Stimulated activated CD8-positive, alpha-beta memory T cell treated with anti-CD3 and anti-CD28 coated beads, Interleukin-4, amount 100 ng/mL, for 4 hours (primary cell): ENCODE measurements around the gene EXTL1.
"Not testable (repeated sequence)": the region's sequence is repeated elsewhere in the genome, so short reads cannot be mapped to it uniquely, and the experiment has no call there.

Experiments
- DNase-seq, 2 donors: peaks; one replicate each; pipeline ENCODE4 v3.0.0-alpha.2; 2020; ENCODE audit warnings: low read depth in 2 of 2, low spot score in 1 of 2

EXTL1 gene

GRCh38 chr1:26021647-26022403, at the start of gene EXTL1:
Gene EXTL1 (plus strand): TSS chr1:26021775. CDS start chr1:26022647, 872 bp downstream.
- DNase-seq: no peak

GRCh38 chr1:25971811-25972180, 49.8 kb upstream of the EXTL1 start:
- no peak for DNase-seq

GRCh38 chr1:25973610-25974321, 47.8 kb upstream of the EXTL1 start:
- no peak for DNase-seq

- no peak for DNase-seq
Observed at GRCh38 chr1:25977801-25978200, 43.8 kb upstream of the EXTL1 start.

- no peak for DNase-seq
Observed at GRCh38 chr1:25978403-25978802, 43.2 kb upstream of the EXTL1 start.

GRCh38 chr1:25979210-25979609, 42.4 kb upstream of the EXTL1 start:
- DNase-seq: no peak

DNA sequence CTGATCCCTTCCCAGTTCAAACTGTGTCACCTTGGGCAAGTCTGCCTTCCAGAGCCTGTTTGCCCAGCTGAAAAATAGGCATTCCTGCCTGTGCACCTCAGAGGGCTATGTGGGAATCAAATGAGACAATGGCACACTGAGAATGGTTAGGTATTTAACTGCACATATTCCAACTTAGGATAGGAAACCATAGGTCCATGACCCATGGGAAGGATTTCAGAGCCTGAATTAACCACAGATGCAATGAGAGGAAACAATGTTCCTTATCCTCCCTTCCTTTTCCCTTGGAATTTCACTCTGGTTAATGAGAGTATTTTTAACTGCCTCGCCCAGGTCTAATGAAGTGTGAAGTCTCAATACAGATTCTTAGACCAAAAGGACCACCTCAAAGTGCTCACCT, 36.4 kb upstream of the EXTL1 start:
- DNase-seq: no peak

DNA sequence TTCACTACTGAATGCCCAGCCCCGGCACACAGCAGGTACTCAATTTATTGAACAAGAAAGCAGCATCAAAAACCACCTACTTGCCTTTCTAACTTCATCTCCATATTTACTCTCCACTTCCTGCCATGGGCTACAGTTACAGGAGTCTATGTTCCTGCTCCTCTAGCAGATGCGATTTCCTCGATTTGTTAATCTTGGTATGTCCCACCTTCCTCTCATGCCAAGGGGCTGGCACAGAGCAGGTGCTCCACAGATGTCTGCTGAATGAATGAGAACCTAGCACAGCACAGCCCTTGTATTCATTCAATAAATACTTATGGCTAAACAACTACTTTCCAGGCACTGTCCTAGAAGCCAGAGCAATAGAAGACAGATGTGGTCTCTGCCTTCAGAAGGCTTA, 35.9 kb upstream of the EXTL1 start:
- DNase-seq: no peak

DNA sequence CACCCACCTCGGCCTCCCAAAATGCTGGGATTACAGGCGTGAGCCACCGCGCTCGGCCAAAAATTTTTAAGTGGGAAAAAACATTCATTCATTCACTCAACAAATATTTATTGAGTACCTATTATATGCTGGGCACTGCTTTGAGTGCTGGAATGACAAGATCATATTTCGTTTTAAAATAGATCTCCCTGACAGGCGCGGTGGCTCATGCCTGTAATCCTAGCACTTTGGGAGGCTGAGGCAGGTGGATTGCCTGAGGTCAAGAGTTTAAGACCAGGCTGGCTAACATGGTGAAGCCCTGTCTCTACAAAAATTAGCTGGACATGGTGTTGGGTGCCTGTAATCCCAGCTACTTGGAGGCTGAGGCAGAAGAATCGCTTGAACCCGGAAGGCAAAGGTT, 34.8 kb upstream of the EXTL1 start:
- not testable (repeated sequence) for DNase-seq

- no peak for DNase-seq
Observed at GRCh38 chr1:25987951-25988350, 33.6 kb upstream of the EXTL1 start.

- no peak for DNase-seq
Observed at GRCh38 chr1:25989440-25990234, 31.9 kb upstream of the EXTL1 start.

GRCh38 chr1:25990251-25990650, 31.3 kb upstream of the EXTL1 start:
- DNase-seq: no peak

DNA sequence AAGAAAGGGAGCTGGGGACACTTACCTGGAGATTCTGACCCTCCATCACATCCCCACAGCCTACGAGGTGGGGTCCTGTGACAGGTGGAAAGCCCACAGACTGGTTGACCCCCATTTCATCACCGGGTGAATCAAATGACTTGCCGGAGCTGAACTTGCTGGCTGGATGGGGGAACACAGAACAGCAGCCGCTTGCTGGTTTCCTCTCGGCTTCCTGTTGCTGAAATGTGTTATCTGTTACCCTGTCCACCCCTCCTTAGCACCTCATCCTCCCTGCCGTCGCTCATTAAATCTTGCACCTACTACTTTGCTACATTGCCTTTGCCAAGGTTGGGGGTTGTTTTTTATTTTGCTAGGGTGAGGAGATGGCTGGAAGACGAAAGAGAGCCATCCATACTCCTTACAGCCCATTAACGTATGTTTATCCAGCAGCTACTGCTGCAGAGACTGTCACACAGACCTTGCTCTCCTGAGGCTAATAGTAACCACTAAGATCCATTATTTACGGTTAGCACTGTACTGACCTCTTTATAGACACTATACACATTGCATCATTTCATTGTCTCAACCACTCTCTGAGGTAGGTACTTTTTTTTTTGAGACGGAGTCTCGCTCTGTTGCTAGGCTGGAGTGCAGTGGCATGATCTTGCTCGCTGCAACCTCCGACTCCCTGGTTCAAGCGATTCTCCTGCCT, 30.7 kb upstream of the EXTL1 start:
- peak in 1 of 2 donors; percentile 18 for DNase-seq

DNA sequence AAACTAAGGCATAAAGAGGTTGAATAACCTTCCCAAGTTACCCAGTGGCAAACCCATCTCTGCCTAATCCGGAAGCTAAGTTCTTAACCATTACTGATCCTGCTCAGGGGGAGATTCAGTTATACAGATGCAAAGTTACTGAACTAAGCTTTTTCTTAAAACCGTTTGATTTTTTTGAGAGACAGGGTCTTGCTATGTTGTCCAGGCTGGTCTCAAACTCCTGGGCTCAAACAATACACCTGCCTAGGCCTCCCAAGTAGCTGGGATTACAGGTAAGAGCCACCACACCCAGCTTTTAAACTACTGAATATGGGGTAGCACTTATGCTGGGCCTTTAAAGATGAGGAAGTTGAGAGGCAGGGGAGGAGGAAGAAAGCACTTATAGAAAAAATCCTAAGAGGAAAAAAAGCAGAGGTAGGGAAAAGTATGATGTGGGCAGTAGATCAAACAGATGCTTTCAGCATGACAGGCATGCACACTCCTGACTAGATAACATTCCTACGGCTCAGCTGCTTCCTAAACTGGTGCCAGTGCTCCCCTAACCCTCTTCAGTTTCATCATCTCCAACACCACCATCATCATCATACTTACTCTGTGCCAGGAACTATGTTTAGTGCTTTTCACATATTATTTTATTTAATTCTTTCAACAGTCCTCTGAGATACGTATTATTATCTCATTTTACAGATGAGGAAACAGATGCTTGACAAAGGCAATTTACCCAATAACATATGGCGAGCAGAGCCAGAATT, 29.5 kb upstream of the EXTL1 start:
- no peak for DNase-seq

DNA sequence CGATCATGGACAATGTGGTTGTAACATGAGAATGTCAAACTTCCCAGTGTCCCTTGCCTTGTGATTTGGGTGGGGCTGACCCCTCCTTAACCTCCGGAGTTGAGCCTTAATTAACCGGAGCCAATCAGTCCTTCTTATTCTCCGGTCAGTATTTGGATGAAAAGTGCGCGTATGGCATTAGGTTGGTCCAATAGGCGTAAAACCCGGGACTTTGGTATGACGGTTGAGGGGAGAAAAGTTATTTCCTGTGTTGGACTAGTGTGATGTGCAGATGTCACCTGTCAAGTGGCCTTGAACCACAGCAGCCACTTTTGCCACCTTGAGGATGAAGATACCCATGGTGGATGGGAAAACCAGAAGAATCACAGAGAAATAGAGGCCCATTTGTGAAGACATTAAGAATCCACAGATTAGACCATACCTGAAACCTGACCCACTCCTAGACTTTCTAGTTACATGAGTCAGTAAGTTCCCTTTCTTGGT, 28.8 kb upstream of the EXTL1 start:
- no peak for DNase-seq

DNA sequence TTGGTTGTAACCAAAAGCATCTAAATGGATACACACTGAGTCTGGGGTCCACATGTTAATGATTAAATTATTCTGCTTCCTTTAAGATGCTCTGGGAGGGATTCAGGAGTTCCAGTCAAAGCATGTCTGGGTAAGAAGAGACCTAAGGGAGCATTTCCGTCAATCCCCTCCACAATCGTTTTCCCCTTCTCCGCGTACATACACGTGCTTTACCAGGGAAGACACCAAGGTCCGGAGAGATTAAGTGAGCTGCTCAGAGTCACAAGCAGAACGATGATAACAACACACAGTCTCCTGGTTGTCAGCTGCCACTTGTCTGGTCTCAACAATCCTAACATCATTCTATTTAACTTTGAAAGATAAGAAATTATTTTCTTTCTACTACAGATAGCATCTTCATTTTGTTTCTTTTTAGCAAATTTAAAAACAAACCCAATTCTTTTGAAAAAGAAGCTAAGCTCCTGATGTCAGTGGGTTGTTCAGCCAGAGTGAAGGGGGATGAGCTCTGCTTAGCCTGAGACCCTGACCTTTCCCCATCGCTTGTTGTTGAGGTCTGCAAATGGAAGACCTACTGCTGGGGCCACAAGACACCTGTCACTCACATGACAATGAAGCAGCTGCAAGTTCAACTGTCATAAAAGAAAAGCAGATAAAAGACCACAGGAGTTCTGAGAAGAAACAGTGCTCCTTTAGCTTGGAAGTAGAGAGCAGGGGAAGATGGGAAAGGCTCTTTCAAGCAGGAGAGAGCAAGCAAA, 28.2 kb upstream of the EXTL1 start:
- no peak for DNase-seq

GRCh38 chr1:25994402-25995150, 27.0 kb upstream of the EXTL1 start:
- DNase-seq: no peak

- no peak for DNase-seq
Observed at GRCh38 chr1:25996966-25997827, 24.4 kb upstream of the EXTL1 start.
